ENCODE measurements around the gene TH.

The TH gene

DNA sequence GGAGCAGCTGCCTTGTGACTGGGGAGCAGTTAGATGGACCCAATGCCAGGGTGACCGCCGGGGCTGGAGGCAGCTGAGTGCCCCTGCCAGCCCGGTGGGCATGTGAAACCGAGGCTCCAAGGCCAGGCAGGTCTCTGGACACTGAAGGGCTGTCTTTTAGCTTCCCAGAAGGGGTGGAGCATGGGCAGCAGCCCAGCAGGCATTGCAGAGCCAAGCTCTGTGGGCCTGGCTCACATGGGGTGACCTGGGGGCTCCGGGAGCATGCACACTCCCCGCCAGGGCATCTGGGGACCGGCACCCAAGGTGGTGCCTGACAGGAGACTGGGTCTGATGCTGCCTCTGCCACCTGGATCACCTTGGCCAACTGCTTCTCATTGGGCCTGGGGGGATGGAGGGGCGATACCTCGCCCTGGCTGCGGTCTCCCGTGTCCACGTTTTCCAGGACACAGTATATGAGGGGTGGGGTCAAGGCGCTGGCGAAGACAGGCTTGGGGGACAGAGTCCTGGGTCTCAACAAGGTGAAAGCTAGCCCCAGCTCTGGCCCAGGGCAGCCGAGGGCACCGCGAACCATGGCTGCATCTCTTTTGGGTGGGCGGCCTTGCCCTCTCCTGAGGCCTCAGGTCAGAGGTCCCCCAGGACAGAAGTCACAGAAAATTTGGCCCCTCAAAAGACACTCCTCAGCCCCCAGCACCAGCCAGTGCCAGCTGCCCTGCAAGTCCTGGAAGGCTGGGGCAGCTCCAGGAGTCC, 14.1 kb downstream of the TH start:
- DNase-seq: no peak

DNA sequence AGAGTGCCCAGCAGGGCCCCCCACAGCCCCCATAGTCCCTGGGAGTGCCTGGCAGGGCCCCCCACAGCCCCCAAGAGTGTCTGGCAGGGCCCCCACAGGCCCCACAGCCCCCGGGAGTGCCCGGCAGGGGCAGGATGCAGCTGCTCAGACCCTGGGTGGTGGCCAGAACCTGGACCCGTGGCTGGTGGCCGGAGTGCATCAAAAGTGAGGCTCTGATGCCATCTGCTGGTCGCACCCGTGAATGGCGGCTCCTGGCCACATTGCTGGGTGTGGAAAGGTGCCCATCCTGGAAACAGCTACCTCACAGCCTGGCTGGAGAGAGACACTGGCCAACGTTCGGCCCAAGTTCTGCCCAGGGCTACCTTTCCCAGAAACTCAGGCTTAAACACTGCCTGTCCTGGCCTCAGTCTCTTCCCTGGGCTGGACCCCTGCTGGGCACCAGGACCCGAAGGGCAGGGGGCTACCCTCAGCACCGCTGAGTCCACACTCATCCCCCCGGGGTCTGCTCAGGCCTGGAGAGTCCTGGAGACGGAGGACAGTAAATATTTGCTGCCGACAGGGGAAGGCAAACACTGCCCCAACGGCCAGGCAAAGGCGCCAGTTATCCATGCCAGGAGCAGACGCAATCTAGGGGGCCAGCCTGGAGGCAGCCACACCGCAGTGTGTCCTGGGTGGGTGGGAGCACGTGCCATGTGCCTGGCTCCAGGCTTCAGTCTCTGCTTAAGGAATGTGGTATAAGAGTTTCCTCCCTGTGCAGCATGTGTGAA, 15.0 kb downstream of the TH start:
- peak in 1 of 2 experiments; percentile 56 for DNase-seq

DNA sequence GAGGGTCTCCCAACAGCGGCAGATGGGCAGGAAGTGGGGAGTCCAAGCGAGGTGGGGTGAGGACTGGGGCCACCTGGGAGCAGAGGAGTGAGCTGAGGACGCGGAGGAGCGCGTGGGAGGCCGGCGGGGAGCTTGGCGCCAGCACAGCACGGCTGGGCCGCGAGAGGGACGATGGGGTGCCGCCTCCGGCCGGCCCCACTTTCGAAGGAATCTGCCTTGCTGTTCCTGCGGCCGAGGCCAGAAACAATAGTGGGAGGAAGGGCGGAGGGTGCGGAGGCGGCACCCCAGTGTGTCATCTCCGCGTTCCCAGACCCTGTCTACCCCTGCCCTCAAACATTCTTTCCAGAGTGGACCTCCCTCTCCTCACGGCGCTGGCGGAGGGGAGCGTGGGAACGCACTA, 16.1 kb downstream of the TH start:
- DNase-seq: no peak

DNA sequence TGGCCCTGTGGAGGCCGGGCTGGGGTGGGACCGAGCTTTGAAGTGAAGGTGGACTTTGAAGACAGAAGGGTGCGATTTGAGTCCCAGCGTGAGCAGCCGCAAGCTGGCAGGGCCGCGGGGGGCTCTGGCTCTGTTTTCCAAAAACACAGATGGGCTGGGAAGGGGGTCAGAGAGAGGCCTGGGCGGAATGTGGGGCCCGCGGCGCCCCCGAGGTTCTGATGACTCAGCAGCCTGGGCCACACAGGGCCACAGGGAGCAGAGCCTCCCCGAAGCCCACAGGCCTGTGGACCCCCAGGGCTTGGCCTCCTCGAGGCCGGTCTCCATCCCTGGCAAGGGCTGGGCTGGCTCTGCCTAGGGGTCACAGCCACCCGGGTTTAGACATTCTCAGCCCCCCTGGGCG, 16.7 kb downstream of the TH start:
- no peak for DNase-seq

DNA sequence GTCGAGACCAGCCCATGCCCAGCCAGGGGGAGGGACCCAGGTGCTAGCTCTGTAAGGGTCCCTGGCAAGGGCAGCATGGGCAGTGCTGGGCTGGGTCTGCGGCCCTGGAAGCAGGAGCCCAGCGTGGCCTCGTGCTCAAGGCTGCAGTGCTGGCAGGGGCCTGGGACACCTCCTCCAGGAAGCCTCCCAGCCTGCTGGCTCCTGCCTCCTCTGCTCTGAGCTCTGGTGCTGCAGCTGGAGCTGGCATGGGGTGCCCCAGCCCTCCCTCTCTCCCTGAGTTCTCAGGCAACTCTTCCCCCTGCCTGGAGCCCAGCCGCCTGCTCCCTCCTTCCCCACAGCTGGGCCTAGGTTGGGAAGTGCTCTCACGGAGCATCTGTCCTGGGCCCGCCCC, 17.4 kb downstream of the TH start:
- no peak for DNase-seq

DNA sequence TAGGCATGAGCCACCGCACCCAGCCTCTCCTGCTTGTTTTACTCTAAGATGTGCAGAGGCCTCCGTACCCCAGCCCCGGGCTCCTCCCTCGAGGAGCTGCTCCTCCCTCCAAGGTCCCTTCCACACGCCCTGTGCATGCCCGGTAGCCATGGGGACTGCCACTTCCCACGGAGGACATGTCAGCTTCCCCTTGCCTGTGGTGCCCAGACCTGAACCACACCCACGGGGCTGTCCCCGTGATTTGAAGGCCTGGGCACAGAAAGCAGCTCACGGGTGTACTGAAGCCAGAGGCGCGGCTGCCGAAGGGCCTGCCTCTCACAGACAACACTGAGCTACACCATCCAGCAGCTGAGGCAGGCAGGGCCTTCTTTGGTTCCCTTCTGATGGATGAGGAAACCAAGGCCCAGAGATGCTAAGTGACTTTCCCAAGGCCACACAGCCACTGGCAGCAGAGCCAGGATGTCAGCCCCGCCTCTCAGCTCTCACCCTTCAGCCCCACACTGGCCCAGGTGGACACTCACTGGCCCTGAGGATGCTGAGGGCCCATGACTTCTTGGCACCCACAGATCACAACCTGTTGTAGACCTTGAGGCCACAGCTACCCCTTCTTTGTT, 17.9 kb downstream of the TH start:
- no peak for DNase-seq

DNA sequence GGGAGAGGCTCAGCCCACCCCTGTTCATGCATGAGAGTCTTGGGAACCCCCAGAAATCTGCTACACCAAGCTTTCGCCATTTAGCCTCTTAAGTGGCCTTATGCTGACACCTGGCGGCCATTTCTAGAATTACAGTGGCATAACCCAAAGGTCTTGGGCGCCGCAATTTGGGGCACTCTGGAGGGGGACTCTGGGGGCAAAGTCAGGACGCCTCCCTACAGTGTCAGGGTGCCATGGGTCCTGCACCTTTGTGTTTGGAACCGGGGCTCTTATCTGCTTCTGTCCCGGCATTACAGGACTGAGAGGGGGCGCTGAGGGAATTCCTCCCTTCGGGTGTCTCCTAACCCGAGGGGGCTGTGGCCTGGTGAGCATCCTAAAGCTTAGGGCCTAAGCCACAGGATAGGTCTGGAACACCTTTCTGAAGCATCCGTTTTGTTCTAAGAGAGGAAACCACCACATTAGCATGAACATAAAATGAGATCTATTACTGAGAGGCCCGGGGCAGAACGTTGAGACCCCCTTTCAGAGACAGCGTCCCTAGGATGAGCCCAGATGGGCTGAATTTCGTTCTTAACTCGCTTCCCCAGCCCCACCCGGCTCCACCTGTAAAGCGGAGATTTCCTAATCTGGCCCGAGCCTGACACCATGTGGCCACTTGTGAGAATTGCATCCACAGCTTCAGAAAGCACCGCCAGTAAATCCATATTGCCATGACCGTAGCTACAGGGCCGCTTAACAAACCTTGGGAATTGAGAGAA, 19.9 kb downstream of the TH start:
- DNase-seq: peak in 1 of 2 experiments; percentile 62

DNA sequence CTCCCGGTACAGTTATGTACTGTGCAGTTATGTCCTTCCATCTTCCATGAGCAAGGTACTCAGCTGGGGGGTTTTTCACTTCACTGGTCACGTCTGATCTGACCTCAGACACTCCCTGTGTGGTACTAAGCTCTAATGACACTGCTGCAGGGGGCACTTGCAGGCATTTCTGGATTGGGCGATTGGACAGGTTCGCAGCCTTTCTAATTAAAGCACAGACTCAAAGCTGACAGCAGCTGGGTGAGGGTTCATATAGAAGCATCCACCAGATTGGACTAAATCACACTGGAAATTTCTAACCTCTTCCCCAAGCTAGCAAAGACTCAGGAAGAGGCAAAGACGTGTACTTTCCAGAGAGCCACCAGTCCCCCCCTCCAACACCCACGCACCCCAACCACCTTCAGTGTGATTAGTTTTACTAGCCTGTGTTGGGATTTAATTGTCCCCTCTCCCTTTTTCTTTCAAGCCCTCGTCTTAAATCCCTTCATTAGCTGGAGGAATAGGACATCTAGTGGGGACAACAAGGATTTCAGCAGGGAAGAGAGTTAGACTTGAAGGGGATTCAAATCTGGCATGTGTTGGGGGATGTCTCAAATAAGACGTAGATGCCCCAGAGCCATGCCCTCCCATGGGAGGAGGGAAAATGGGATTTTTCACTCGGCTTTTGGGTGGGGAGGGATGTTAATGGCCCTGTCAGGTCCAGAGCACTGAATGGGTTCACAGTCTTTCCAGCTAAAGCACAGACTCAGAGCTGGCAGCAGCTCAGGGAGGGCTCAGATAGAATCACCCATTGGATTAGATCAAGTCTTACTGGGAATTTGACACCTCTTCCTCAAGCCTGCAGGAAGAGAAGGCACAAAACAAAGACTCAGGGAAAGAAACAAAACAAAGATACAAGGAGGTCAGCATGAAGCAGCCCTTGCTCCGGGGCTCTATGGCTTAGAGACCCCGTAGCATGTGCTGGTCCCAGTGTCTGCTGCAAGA, 21.5 kb downstream of the TH start:
- peak in 1 of 2 experiments; percentile 58 for DNase-seq

DNA sequence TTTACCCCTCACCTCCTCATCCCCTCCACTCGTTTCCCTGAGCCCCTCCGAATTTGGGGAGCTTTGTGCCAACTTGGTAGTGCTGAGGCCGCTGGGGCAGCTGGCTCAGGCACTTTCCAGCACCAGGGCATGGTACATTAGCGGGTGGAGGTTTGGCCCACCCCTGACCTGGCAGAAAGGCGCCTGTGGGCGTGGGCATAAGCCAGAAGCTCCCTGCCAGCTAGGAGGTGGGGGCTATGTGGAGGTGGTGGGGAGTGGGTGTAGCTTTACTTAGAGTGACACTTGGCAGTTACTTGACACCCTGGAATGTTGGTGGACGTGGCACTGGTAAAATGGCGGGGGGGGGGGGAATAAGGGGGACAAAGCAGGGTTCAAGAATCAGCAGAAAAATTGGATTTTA, 22.2 kb downstream of the TH start:
- DNase-seq: no peak

DNA sequence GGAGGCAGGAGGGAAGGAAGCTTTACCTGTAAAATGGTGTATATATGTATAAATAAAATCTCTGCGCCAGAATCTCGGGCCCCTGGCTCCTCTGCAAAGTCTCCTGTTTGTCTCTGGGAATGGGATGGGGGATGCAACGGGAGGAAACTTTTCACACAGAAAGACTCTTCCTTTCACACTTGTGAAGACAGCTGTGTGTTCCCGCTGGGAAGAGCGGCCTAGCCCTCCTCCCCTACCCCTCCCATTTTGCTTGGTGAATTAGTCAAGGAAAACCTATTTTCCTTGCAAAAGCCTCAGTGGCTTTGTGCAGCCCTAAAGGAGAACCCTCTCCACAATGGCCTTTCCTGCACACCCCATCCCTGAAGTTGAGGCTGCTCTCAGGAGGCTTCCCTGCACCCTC, 23.0 kb downstream of the TH start:
- no peak for DNase-seq

DNA sequence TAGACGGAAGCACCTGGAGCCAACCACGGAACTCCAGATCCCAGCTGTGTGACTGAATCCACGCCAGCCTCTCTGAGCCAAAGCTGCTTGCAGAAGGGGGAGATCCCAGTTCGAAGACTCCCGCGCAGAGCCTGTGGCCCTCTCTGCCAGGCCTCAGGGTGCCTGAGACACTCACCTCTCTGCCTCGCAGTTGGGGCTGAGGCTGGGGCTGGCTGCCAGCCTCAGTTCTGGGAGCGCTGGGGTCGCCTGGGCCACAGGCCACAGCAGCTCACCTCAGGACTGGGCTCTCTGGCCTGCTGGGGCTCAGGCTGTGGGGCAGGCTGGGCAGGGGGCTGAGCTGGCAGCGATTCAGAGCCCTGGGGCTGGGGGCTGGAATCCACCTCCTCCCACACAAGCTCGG, 24.2 kb downstream of the TH start:
- no peak for DNase-seq

DNA sequence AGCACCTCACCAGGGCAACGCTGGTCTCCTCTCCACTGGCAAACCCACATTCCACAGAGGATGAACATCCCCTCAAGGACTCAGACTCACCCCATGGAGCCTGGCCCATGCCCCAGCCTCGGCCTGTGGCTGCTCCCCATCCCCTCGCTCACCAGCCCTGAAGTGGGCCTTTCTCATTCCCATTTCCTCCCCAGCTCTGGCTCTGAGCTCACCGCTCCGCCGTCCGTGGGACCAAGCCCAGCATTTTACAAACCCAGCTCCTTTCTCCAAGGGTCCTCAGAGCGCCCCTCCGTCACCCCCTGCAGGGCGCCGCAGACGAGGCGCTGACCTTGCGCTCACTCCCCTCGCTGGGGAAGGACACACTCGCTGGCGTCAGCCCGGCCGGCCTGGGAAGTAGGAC, 25.6 kb downstream of the TH start:
- DNase-seq: no peak

DNA sequence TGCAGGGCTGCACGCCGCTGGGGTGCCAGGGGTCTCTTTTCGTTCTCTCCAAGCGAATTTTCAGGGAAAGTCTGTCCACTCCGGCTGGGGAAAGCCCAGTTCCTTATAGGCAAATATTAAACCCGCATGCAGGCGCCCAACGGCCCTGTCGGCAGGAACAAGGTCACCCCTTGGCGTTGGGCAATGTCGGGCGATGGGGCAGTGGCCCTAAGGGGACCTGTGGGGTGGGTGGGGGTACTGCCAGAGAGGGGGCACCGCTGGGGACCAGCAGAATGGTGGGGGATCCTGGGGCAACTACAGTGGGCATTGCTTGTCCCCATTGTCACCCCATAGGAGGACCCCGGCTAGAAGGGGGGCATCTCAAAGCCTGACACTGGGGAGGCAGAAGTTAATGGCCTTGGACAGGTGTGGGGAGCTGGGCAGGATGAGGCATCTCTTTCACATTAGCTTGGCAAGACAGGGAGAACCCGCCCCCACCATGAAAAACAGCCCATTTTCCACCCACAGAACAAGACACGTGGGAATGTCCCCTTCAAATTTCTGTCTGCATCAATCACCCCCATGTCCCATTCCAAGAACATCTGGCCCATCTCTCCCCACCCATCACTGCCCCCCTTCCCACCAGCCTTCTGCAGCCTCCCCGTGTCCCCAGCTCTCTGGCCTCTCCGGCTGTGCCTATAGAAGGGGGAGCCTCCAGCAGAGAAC, 26.9 kb downstream of the TH start:
- DNase-seq: no peak

DNA sequence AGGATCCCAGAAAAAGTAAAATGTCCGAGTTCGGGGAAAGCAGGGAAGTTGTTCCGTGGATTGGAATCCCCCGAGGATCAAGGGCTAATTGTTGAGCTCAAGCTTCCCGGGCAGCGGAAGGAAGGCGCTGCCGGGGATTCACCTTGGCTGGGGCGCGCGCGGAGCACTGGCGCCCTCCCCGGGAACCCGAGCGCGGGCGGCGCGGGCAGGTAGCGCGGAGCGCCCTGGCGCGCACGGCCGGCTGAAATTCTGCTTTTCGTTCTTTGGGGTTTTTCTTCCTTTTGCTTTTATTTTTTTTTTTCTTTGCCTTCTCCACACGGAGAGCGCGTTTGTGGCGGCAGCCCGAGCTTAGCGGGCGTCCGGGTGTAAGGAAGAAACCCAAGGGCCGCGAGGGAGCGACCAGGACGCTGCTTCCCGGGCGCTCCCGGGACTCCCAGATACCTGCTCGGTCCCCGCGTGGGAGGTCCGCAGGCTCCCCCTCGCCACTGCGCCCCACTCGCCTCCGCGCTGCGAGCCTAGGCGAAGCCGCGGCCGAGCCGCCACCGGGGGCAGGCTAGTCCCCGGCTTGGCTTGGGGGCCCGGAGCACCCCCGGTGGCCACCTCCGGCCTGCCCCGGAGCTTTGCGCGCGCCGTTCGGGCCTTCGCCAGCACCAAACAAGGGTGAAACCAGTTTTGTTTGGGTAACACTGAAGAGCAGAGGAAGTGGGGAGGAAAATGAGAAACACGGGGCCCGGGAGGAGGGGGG, 27.6 kb downstream of the TH start:
- DNase-seq: no peak

DNA sequence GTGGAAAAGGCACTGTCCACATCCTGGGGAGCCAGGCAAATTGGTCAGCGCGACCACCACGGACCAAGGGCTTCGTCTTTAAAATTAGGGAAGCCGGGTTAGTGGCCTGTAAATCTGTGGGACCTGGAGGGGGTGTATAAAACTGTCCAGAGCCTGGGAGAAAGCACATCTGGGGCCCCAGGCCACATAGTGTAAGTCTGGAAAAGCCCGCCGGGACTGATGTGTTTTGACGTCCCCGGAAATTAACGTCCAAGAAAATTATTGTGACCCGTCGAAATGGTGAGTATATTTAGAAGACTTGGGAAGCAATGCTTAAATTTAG, 28.2 kb downstream of the TH start:
- no peak for DNase-seq

DNA sequence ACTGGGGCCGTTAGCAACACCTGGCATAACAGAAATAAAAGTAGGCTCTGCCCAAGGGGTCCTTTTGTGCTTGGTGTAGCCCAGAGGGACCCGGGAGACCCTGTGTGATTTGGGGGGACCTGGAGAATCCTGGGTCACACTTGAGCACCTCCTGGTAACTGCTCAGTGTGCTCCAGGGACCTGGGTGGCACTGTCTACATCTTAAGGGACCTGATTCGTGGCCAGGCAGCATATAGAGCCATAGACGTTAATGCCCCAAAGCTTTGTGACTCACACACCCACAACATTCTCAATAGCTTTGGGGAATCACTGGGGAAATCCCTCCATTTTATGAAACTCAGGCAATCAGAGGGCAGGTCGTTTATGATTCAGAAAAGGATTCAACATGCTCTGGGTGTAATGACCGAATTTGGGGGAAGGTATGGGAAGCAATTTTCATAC, 28.8 kb downstream of the TH start:
- peak in 1 of 2 experiments; percentile 14 for DNase-seq

DNA sequence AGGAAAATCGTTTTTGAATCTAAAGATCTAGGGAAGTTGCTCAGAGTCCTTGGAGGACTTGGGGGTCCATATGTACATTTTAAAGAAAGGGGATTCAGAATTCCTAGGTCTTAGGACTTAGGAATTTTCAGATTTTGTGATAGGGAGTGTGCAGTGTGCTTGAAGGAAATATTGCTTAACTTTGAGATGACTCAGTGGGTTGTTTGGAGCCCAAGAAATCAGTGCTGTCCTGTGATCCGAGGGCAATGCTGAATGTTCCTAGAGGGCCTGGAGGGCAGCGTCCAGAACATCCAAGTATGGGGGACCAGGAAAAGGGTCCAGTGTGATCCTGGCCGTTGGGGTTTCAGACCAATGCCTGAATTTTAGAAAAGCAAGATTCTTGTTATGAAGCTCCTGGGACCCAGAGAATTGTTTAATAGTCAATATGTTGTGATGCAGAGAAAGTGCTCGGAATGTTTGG, 29.3 kb downstream of the TH start:
- DNase-seq: peak in 1 of 2 experiments; percentile 24

DNA sequence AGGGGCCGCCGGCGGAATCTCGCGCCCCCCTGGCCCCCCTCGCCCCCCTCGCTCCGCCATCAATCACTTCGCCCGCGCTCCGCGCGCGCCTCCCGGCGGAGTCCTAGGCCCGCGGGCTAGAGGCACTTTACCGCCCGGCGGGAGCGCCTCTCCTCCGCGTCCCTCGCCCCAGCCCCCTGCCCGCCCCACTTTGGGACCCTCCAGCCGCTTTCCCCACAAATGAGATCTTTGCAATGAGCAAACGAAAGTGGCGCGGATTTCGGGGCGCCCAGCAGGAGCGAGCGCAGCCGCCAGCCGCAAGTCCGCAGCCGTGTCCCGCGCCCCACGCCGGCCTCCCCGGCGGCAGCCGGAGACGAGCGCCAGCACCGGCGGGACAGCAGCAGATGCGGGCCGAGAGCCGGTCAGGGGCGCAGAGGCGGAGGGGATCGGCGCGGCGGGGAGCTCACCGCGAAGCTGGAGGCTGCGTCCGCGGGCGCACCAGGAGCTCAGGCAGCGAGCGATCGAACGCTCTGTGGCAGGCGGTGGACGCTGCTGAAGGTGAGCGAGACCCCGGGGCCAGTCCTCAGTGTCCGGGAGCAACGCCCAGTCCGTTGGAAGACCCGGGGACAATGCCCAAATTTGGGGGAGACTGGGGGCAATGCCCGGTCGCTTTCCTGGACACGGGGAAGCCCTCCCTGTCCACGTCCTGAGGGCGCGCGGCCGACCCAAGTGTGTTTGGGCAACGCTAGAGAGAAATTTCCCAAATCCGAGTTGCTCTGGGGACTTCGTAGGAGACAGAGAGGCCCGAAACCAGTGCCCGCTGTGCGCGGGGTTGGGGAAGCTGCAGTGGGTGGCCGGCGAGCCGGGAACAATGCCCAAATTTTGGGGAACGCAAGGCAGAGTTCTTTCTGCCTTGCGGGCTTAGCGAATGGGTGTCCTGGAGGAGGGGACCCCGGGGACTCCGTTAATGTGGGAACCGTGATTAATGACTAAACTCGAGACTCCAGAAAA, 30.9 kb downstream of the TH start:
- DNase-seq: no peak

DNA sequence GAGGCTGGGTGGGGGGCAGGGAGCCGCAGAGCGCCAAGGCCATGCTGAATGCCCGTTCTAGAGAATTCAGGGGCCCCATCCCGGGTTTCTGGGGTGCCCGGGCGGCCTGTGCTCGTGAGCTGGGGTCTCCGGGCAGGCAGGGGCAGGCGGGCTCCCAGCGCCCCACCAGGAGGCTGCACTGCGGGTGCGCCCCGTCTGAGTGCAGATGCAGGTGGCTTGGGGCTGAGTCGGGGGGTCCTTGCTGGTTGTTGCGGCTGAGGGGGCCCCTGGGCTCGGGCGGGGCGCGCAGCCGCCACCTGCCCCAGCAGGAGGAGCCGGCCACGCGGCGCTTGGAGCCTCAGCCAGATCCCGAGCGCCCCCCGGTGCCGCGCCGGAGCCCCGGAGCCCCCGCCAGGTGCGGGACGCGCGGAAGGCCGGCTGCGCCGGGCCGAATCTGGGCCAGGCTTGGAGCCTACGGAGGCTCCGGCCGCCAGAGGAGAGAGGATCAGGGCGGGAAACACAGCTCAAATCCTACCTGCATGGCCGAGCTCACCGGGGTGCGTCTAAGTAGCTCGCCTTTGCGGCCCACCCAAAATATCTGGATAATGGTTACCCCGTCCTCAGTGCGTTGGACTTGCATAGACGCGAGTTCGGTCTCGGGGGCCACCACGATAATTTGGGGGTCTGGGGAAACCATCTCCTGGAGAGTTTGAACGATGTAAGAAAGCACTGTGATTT, 31.8 kb downstream of the TH start:
- no peak for DNase-seq
